Transverse colon (tissue), 4 donors: ENCODE data around the gene PCYT1A. TPM values are rescaled to one million over a fixed set of nuclear protein-coding genes. Genes with fewer than 3 reads are reported as not detected.

Source experiments
- DNase-seq: peaks from one replicate; pipeline ENCODE4 v3.0.0-alpha.2; 2019
- H3K27ac ChIP-seq, 4 donors: fragments of 200-600 bp; sonication (generic); 2 replicates each; pipeline ENCODE4 v1.5.1; 2016 to 2018; ENCODE audit warnings: inconsistent platforms in 4 of 4
- H3K27me3 ChIP-seq: fragments of 200-600 bp; sonication (generic); 2 replicates; pipeline ENCODE4 v1.5.1; 2017; ENCODE audit warnings: inconsistent platforms
- H3K36me3 ChIP-seq, 4 donors: fragments of 200-600 bp; sonication (generic); 2 replicates each; pipeline ENCODE4 v1.5.1; 2017 to 2019; ENCODE audit warnings: inconsistent platforms in 4 of 4
- H3K4me1 ChIP-seq, 4 donors: fragments of 200-600 bp; sonication (generic); 2 replicates each; pipeline ENCODE4 v1.5.1; 2017 to 2020; ENCODE audit warnings: inconsistent platforms in 4 of 4
- H3K4me3 ChIP-seq, 4 donors: fragments of 200-600 bp; sonication (generic); 1 replicate in 1 of 4; 2 replicates in 3 of 4; pipeline versions ENCODE4 v1.5.1 to v1.6.1; 2017 to 2019; ENCODE audit warnings: inconsistent platforms in 4 of 4
- H3K9me3 ChIP-seq, 2 donors: fragments of 200-600 bp; sonication (generic); 2 replicates each; pipeline ENCODE4 v1.5.1; 2017 to 2019; ENCODE audit warnings: inconsistent platforms in 2 of 2
- EP300 ChIP-seq: sonication (generic); formaldehyde crosslinking; IDR thresholded peaks from one replicate; pipeline ENCODE4 v1.6.1; 2017; ENCODE audit warnings: antibody characterized with exemption, low read depth
- POLR2A ChIP-seq: fragments of 450-650 bp; IDR thresholded peaks from one replicate; pipeline ENCODE4 v1.6.1; 2016; ENCODE audit warnings: antibody characterized with exemption, mild to moderate bottlenecking, moderate library complexity
- POLR2AphosphoS5 ChIP-seq, 3 donors: sonication (generic); formaldehyde crosslinking; IDR thresholded peaks; one replicate each; pipeline ENCODE4 v1.6.1; 2016; ENCODE audit warnings: antibody characterized with exemption in 3 of 3
- WGBS, 2 donors: methylation state at CpG; one replicate each; pipeline ENCODE4 v1.1.5; 2018; ENCODE audit warnings: low coverage in 1 of 2; 5-methylcytosine and 5-hydroxymethylcytosine counted together
- in situ Hi-C, 4 donors: fragments of 200-750 bp; cut with MboI; loops; one replicate each; pipeline versions ENCODE4 v1.15.0 to v1.15.1; 2017; ENCODE audit warnings: low sequenced_read_pairs in 3 of 4, low pct_ligation_motif_present in 1 of 4, low pct_unique_long_range_greater_than_20kb in 1 of 4
- intact Hi-C: fragments of 100-400 bp; cut with DNase I; formaldehyde crosslinking; loops from one replicate; pipeline ENCODE4 v1.15.1; 2023; ENCODE audit warnings: low total_unique reads
- total RNA-seq, 4 donors: library from RNA; depleted of rRNA; stranded (reverse); fragments of >200 nt; gene quantifications; one replicate each; pipeline ENCODE4 v1.1.0, GENCODE V29; 2016
- TF ChIP-seq, protein P1 (sequence below), 5 experiments: fragments of 200-600 bp in 3 of 5; fragments of 450-650 bp in 2 of 5; sonication (generic) in 3 of 5; IDR thresholded peaks; 1 replicate in 2 of 5; 2 replicates in 3 of 5; pipeline ENCODE4 v1.5.1; 2016 to 2017; ENCODE audit warnings: antibody characterized with exemption in 5 of 5, inconsistent platforms in 3 of 5, mild to moderate bottlenecking in 2 of 5, moderate library complexity in 1 of 5

Gene PCYT1A
- total RNA-seq, 4 donors from 2014 or later: 50.1 to 104 (median 76.2) TPM

DNA sequence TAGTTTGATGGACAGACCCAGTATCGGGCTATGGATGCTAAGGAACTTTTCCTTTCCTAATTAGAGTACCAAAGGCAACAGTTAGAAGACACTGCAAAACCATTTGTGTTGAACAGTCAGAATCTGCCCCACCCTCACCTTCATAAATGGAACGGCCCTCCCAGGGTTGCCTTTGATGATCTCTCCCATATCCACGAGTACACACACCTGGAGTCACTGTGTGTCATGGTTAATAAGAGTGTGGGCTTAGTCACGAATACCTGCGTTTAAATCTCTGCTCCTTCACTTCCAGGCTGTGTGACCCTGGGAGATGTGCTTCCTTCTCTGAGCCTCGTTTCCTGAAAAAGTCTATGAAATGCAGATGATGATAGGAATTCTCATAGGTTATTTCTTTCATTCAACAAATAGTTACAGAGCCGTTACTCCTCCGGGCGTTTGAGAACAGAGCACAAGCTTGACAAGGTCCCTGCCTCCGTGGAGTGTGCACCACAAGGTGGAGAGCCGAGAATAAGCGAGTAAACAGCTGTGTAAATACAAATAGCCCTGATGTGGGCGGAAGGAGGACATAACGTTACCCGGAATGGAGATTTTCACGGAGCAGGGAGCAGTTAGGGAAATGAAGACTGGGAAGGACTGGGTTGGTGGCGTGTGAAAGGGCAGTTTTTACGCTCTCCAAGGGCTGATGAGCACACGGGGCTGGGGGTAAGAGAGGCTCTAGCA lies 64.5 kb downstream of the PCYT1A start:
- no peak for TF ChIP-seq POLR2AphosphoS5 (IDR thresholded peaks at IDR 0.05)
- no peak for TF ChIP-seq EP300
- TF ChIP-seq POLR2A: no peak
- TF ChIP-seq, protein P1, sequence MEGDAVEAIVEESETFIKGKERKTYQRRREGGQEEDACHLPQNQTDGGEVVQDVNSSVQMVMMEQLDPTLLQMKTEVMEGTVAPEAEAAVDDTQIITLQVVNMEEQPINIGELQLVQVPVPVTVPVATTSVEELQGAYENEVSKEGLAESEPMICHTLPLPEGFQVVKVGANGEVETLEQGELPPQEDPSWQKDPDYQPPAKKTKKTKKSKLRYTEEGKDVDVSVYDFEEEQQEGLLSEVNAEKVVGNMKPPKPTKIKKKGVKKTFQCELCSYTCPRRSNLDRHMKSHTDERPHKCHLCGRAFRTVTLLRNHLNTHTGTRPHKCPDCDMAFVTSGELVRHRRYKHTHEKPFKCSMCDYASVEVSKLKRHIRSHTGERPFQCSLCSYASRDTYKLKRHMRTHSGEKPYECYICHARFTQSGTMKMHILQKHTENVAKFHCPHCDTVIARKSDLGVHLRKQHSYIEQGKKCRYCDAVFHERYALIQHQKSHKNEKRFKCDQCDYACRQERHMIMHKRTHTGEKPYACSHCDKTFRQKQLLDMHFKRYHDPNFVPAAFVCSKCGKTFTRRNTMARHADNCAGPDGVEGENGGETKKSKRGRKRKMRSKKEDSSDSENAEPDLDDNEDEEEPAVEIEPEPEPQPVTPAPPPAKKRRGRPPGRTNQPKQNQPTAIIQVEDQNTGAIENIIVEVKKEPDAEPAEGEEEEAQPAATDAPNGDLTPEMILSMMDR (IDR thresholded peaks at IDR 0.05): no peak
- intact Hi-C loops: no loop called here
- WGBS, 2 donors: 46 to 62% methylated on average over 15 to 19 of the region's 19 CpGs
- in situ Hi-C loops: loop anchor here in 1 of 4 donors (25.0 kb wide), 1 partner anchor 486 kb away; no protein-coding TSS in a partner anchor
- H3K4me1 ChIP-seq: peaks cover 0 to 19% (median 14%) of the 10 kb centered on the region in 4 donors
- H3K36me3 ChIP-seq: no peaks in the 10 kb centered on the region
- H3K9me3 ChIP-seq: no peaks in the 10 kb centered on the region
- H3K27me3 ChIP-seq: no peaks in the 10 kb centered on the region
- no peak for DNase-seq
- H3K4me3 ChIP-seq: no peak overlapping the region
- H3K27ac ChIP-seq: no peak overlapping the region

DNA sequence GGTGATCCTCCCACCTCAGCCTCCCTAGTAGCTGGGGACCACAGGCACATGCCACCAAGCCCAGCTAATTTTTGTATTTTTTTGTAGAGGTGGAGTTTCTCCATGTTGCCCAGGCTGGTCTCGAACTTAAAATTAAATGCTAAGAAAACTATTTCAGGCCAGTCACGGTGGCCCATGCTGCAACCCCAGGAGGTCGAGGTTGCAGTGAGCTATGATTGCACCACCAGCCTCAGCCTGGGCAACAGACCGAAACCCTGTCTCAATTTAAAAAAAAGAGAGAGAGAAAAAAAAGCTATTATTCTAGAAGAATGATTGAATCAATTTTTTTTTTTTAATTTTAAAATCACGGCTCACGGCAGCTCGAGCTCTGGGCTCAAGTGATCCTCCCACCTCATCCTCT lies 66.5 kb downstream of the PCYT1A start:
- in situ Hi-C loops: loop anchor here in 1 of 4 donors (25.0 kb wide), 1 partner anchor 484 kb away; no protein-coding TSS in a partner anchor
- TF ChIP-seq POLR2A (no peak), EP300 (no peak), POLR2AphosphoS5 (IDR thresholded peaks at IDR 0.05) (no peak)
- TF ChIP-seq, protein P1 (IDR thresholded peaks at IDR 0.05): no peak

DNA sequence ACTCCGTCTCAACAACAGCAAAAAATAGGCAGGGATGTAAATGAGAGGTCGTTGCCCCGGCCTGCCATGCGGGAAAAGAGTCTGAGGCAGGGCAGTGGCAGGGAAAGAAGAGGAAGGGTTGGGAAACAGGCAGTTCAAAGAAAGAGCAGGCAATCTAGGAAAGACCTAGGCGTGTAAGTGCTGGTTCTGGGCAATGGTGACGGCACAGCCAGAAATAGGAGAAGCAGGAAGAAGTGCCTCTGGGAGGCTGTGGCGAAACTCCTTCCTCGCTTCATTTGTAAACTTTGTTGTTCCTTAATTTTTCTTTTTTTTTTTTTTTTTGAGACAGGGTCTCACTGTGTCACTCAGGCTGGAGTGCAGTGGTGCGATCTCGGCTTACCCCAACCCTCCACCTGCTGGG lies 66.9 kb downstream of the PCYT1A start:
- Histone ChIP-seq H3K9me3 (no peaks in the 10 kb centered on the region), H3K27ac (peak overlapping the region in 1 of 4 donors; percentile 51), H3K4me3 (no peak overlapping the region), H3K4me1 (peaks cover 0 to 30% (median 26%) of the 10 kb centered on the region in 4 donors), H3K27me3 (no peaks in the 10 kb centered on the region), H3K36me3 (no peaks in the 10 kb centered on the region)
- intact Hi-C loops (no loop called here), in situ Hi-C loops (loop anchor here in 1 of 4 donors (25.0 kb wide), 1 partner anchor 483 kb away; no protein-coding TSS in a partner anchor)
- no peak for TF ChIP-seq POLR2A
- no peak for TF ChIP-seq EP300
- TF ChIP-seq, protein P1 (IDR thresholded peaks at IDR 0.05): no peak
- TF ChIP-seq POLR2AphosphoS5 (IDR thresholded peaks at IDR 0.05): no peak
- no peak for DNase-seq
- 88% methylated on average over 9 to 10 of the region's 10 CpGs for WGBS, 2 donors

More for the DNA sequence above, 66.5 kb downstream of the PCYT1A start:
- H3K36me3 ChIP-seq: no peaks in the 10 kb centered on the region
- no peak overlapping the region for H3K4me3 ChIP-seq
- H3K9me3 ChIP-seq: no peaks in the 10 kb centered on the region
- WGBS, 2 donors: 87 to 98% methylated on average over 6 to 7 of the region's 7 CpGs
- no peak overlapping the region for H3K27ac ChIP-seq
- intact Hi-C loops: no loop called here
- H3K4me1 ChIP-seq: peaks cover 0 to 29% (median 24%) of the 10 kb centered on the region in 4 donors
- DNase-seq: no peak
- no peaks in the 10 kb centered on the region for H3K27me3 ChIP-seq

DNA sequence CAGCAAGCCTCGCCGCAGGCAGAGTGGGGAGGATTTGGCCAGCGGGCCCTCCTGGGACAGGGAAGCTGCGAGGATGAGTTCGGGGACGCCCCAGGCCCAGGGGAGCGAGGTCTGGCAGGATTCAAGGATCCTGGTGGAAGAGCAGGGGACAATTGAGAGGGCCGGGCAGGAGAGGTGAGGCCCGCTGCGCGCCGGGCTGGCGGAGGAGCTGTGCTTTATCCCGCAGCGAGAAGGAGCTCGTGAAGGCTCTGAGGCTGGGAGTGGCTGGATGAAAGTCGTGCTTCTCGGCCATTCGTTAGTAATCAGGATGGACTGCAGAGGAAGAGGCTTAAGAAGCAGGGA lies 67.6 kb downstream of the PCYT1A start:
- intact Hi-C loops: no loop called here
- no peaks in the 10 kb centered on the region for H3K9me3 ChIP-seq
- peak overlapping the region in 1 of 4 donors; percentile 39 for H3K4me3 ChIP-seq

More for the DNA sequence above, 67.6 kb downstream of the PCYT1A start:
- no peaks in the 10 kb centered on the region for H3K36me3 ChIP-seq
- H3K27me3 ChIP-seq: no peaks in the 10 kb centered on the region
- no peak for TF ChIP-seq POLR2AphosphoS5 (IDR thresholded peaks at IDR 0.05)
- TF ChIP-seq POLR2A: no peak
- TF ChIP-seq, protein P1 (IDR thresholded peaks at IDR 0.05): no peak
- TF ChIP-seq EP300: no peak
- H3K4me1 ChIP-seq: peaks cover 0 to 30% (median 26%) of the 10 kb centered on the region in 4 donors
- WGBS, 2 donors: 89 to 90% methylated on average over 13 to 19 of the region's 19 CpGs
- no peak for DNase-seq
- in situ Hi-C loops: loop anchor here in 1 of 4 donors (25.0 kb wide), 1 partner anchor 483 kb away; no protein-coding TSS in a partner anchor
- H3K27ac ChIP-seq: peak overlapping the region in 3 of 4 donors; percentile 13 to 54 (median 51)
